CD4-positive, alpha-beta memory T cell (primary cell): ENCODE data around the gene ZCCHC2. TPM values are rescaled to one million over a fixed set of nuclear protein-coding genes. Genes with fewer than 3 reads are reported as not detected.
A peak's percentile ranks its signal among the peaks of the same experiment; 100 is the strongest.

Experiments used
- CTCF ChIA-PET: fragments of 350-600 bp; sonication (Branson Sonifier 250); formaldehyde crosslinking; loops from one replicate; lab custom pipeline; 2021; ENCODE audit warnings: inconsistent platforms; ENCODE audit not compliant: partially characterized antibody; lab: Charles Lee
- POLR2A ChIA-PET: fragments of 350-600 bp; sonication (Branson Sonifier 250); formaldehyde crosslinking; loops from one replicate; lab custom pipeline; 2021; ENCODE audit not compliant: partially characterized antibody; lab: Charles Lee
- DNase-seq, 5 donors: peaks; one replicate each; pipeline versions ENCODE4 v3.0.0 to v3.0.0-alpha.2; 2020 to 2022; ENCODE audit warnings: mixed read lengths in 1 of 5
- H3K27ac ChIP-seq: one replicate; pipeline ENCODE4 v1.7.0; 2013; ENCODE audit warnings: low read depth, low read length
- H3K27me3 ChIP-seq: 2 replicates; pipeline ENCODE4 v1.7.0; 2013; ENCODE audit warnings: mild to moderate bottlenecking, low read length, moderate library complexity; ENCODE audit not compliant: insufficient read depth
- H3K36me3 ChIP-seq: 2 replicates; pipeline ENCODE4 v1.7.0; 2013; ENCODE audit warnings: mild to moderate bottlenecking, low read length, moderate library complexity; ENCODE audit not compliant: insufficient read depth
- H3K4me1 ChIP-seq: 2 replicates; pipeline ENCODE4 v1.7.0; 2013; ENCODE audit warnings: mild to moderate bottlenecking, low read length, moderate library complexity; ENCODE audit not compliant: insufficient read depth
- H3K4me3 ChIP-seq, 2 donors: one replicate each; pipeline ENCODE4 v1.7.0; 2013; ENCODE audit warnings: low read length in 2 of 2, mild to moderate bottlenecking in 1 of 2
- H3K9me3 ChIP-seq, 2 donors: one replicate each; pipeline ENCODE4 v1.7.0; 2013; ENCODE audit warnings: low read length in 2 of 2, control low read depth in 1 of 2; ENCODE audit not compliant: control insufficient read depth in 1 of 2
- H3K27ac Mint-ChIP-seq, 7 donors: one replicate each; pipeline ENCODE4 v1.8.0; 2020 to 2021; ENCODE audit warnings: mixed read lengths in 7 of 7, mild to moderate bottlenecking in 6 of 7, inconsistent platforms in 3 of 7, moderate library complexity in 3 of 7
- H3K27me3 Mint-ChIP-seq, 2 donors: one replicate each; pipeline ENCODE4 v1.8.0; 2020 to 2021; ENCODE audit warnings: mixed read lengths in 2 of 2
- H3K36me3 Mint-ChIP-seq, 2 donors: one replicate each; pipeline ENCODE4 v1.8.0; 2020 to 2021; ENCODE audit warnings: mixed read lengths in 2 of 2, inconsistent platforms in 1 of 2, mild to moderate bottlenecking in 1 of 2
- H3K4me1 Mint-ChIP-seq, 4 donors: one replicate each; pipeline ENCODE4 v1.8.0; 2020 to 2021; ENCODE audit warnings: mixed read lengths in 4 of 4, mild to moderate bottlenecking in 1 of 4
- H3K4me3 Mint-ChIP-seq, 8 donors: one replicate each; pipeline ENCODE4 v1.8.0; 2020 to 2021; ENCODE audit warnings: mixed read lengths in 8 of 8, mild to moderate bottlenecking in 7 of 8, moderate library complexity in 6 of 8, inconsistent platforms in 3 of 8
- H3K9me3 Mint-ChIP-seq, 8 donors: one replicate each; pipeline ENCODE4 v1.8.0; 2020 to 2021; ENCODE audit warnings: mixed read lengths in 8 of 8, mild to moderate bottlenecking in 5 of 8, inconsistent platforms in 3 of 8, moderate library complexity in 1 of 8
- intact Hi-C: fragments of 100-400 bp; cut with micrococcal nuclease; formaldehyde crosslinking; loops from one replicate; pipeline ENCODE4 v1.15.1; 2023
- polyA plus RNA-seq, 2 donors: library from polyadenylated mRNA; unstranded; fragments of 300-500 nt; fragmentation: Illumina TruSeq; gene quantifications; one replicate each; pipeline ENCODE4 v1.2.3, GENCODE V29; 2021
- total RNA-seq, 2 experiments: library from RNA; stranded (reverse); gene quantifications; one replicate each; pipeline ENCODE4 v1.2.3, GENCODE V29; 2021

The ZCCHC2 gene
- total and polyA plus RNA-seq, 4 experiments from 2014 or later = 1.2 to 52.2 (median 27.0) TPM

DNA sequence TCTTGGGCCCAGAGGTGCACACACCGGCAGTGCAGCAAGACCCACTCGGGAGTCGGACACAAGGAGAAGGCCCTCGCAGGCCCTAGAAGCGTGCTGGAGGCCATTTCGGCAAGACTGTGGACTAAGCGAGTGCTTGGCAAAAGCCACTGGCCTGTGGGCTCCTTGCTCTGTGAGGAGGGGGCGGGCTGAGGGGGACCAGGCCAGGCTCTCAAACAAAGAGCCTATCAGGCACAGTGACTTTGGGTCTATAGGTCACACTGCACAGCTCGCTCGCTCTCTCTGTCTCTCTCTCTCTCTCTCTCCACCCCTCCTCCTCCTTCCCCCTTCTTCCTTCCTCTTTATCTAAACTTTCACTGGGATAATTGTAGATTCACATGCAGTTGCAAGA, 23.6 kb upstream of the ZCCHC2 start:
- CTCF ChIA-PET = interaction anchor here (1.5 kb wide), 1 partner anchor 74 kb away, joined by 3 read pairs; no protein-coding TSS in a partner anchor
- H3K9me3 Mint-ChIP-seq = no peaks in the 10 kb centered on the region

DNA sequence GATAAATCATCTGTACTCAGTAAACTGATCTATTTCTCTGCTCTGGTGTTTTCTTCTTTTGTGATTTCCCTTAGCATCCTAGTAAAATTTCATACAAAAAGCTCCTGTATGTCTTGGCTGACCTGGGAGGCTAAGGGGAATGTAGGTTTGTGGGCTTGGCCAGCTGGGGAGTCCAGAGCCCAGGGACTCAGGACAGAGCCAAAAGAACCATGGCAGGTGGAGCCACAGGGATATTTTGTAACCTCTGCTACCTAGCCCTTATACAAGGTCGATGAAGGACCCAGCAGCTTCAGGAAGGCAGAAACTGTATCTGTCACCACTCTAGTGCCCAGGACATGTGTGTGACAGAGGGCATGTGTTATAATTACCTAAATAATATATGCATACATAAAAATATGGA, 22.7 kb upstream of the ZCCHC2 start:
- no peaks in the 10 kb centered on the region for H3K9me3 ChIP-seq
- H3K9me3 Mint-ChIP-seq = no peaks in the 10 kb centered on the region
- no peak overlapping the region for H3K4me3 ChIP-seq
- no peaks in the 10 kb centered on the region for H3K27me3 ChIP-seq
- no peaks in the 10 kb centered on the region for H3K36me3 Mint-ChIP-seq
- no peak overlapping the region for H3K4me3 Mint-ChIP-seq
- ChIA-PET CTCF (no interaction called here), POLR2A (interaction anchor here (2.8 kb wide), 1 partner anchor 23 kb away, joined by 7 read pairs; the partner anchor contains the start of gene ZCCHC2)
- H3K36me3 ChIP-seq = no peaks in the 10 kb centered on the region
- H3K4me1 ChIP-seq = peaks cover 3% of the 10 kb centered on the region
- H3K4me1 Mint-ChIP-seq = peaks cover 0 to 6% (median 1%) of the 10 kb centered on the region in 4 donors
- H3K27ac Mint-ChIP-seq = no peak overlapping the region
- peaks cover 0 to 7% of the 10 kb centered on the region in 2 donors for H3K27me3 Mint-ChIP-seq
- DNase-seq = no peak
- intact Hi-C loops = no loop called here
- no peak overlapping the region for H3K27ac ChIP-seq

More for the DNA sequence above, 23.6 kb upstream of the ZCCHC2 start:
- Mint-ChIP-seq H3K36me3 (no peaks in the 10 kb centered on the region), H3K4me3 (no peak overlapping the region), H3K4me1 (peaks cover 0 to 4% (median 0%) of the 10 kb centered on the region in 4 donors), H3K27ac (no peak overlapping the region), H3K27me3 (peaks cover 4 to 11% of the 10 kb centered on the region in 2 donors)
- intact Hi-C loops = no loop called here
- Histone ChIP-seq H3K4me3 (no peak overlapping the region), H3K9me3 (no peaks in the 10 kb centered on the region), H3K27me3 (no peaks in the 10 kb centered on the region), H3K27ac (no peak overlapping the region), H3K36me3 (no peaks in the 10 kb centered on the region), H3K4me1 (no peaks in the 10 kb centered on the region)
- no peak for DNase-seq
- POLR2A ChIA-PET = interaction anchor here (2.8 kb wide), 1 partner anchor 24 kb away, joined by 7 read pairs; the partner anchor contains the start of gene ZCCHC2

DNA sequence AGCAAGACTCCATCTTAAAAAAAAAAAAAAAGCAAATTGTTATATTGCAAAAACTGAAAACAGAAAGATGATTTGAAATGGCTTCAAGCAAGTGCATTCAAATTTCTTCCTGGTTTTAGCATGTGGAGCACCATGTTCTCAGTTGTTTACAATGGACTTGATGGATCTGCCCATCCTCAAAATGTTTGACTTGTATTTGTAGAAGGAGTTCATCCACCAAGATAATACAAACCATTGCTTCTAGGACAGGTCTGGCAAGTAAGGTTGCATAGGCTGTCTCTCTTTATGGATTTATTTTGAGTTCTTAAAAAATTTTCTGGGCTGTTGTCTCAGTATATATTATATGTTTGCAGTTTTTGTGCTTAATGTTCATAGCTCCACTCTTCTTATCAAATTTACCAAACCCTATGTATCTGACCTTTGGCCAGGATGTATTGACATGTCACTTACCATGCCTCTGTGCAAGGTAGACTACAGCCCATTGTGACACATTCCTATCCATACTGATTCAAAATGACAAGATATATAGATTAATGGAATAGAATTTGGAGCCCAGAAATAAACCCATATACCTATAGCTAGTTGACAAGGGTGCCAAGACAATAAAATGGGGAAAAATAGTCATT, 21.7 kb upstream of the ZCCHC2 start:
- ChIA-PET CTCF (no interaction called here), POLR2A (interaction anchor here (2.8 kb wide), 1 partner anchor 22 kb away, joined by 7 read pairs; the partner anchor contains the start of gene ZCCHC2)
- Mint-ChIP-seq H3K4me1 (peaks cover 5 to 15% (median 9%) of the 10 kb centered on the region in 4 donors), H3K9me3 (no peaks in the 10 kb centered on the region), H3K36me3 (peaks cover 0 to 2% of the 10 kb centered on the region in 2 donors), H3K27me3 (peaks cover 0 to 4% of the 10 kb centered on the region in 2 donors), H3K4me3 (no peak overlapping the region), H3K27ac (no peak overlapping the region)
- peaks cover 12% of the 10 kb centered on the region for H3K4me1 ChIP-seq
- H3K27me3 ChIP-seq = no peaks in the 10 kb centered on the region
- DNase-seq = no peak
- H3K4me3 ChIP-seq = no peak overlapping the region
- H3K36me3 ChIP-seq = no peaks in the 10 kb centered on the region
- H3K9me3 ChIP-seq = no peaks in the 10 kb centered on the region
- H3K27ac ChIP-seq = no peak overlapping the region
- intact Hi-C loops = no loop called here

DNA sequence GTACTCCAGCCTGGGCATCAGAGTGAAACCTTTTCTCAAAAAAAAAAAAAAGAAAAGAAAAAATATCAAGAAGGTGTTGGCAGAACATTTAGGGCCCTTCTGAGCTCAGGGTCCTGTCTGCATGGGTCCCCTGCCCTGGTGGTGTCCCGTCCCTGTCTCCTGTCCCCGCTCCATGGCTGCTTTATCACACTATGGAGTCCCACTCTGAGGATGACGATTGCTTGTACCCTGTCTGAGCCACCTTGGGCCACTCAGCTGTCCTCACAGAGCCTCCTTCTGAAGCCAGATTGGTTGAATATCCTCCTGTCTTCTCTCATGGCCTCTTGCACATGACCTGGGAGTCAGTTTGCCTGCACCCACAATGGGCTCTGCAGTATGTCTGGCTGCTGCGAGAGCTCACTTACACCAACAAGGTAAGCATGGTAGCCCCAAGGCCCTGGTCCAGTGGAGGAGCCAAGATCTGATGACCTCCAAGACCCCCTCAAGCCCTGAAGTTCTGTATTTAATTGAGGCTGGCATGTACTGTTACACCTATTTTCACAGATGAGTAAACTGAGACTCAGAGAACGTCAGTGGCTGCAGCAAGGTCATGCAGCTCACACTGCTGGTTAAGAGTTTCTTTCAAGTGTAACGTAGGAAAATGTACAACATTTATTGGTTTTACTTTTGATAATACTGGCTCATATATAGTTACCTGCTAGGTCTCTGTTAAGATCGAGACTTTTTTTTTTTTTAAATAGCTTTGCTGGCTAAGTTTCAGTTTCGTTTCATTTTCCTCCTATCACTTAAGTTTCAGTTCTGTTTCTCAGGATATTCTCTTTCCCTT, 16.9 kb upstream of the ZCCHC2 start:
- H3K27ac ChIP-seq = peak overlapping the region; percentile 72
- intact Hi-C loops = loop anchor here (1.0 kb wide), 1 partner anchor 16 kb away; no protein-coding TSS in a partner anchor
- POLR2A ChIA-PET = interaction anchor here (1.2 to 6.2 kb wide), 5 partner anchors 9 to 209 kb away, joined by 4 to 64 read pairs (median 11); partner anchors contain the start of genes PHLPP1 and ZCCHC2
- peak overlapping the region; percentile 90 to 98 (median 94) for H3K27ac Mint-ChIP-seq
- H3K36me3 ChIP-seq = no peaks in the 10 kb centered on the region
- no peaks in the 10 kb centered on the region for H3K27me3 Mint-ChIP-seq
- H3K4me3 ChIP-seq = peak overlapping the region; percentile 56 to 91
- peak overlapping the region; percentile 85 to 95 (median 90) for H3K4me3 Mint-ChIP-seq
- H3K27me3 ChIP-seq = no peaks in the 10 kb centered on the region
- H3K36me3 Mint-ChIP-seq = peaks cover 0 to 7% of the 10 kb centered on the region in 2 donors
- peaks cover 16% of the 10 kb centered on the region for H3K4me1 ChIP-seq
- CTCF ChIA-PET = interaction anchor here (1.0 to 2.2 kb wide), 7 partner anchors 16 to 80 kb away, joined by 3 to 10 read pairs (median 4); partner anchors contain the start of gene ZCCHC2
- peak in 4 of 5 donors; percentile 38 to 48 (median 42) for DNase-seq
- H3K9me3 Mint-ChIP-seq = peaks cover 0 to 9% (median 4%) of the 10 kb centered on the region in 8 donors
- no peaks in the 10 kb centered on the region for H3K9me3 ChIP-seq
- peaks cover 11 to 23% (median 17%) of the 10 kb centered on the region in 4 donors for H3K4me1 Mint-ChIP-seq

DNA sequence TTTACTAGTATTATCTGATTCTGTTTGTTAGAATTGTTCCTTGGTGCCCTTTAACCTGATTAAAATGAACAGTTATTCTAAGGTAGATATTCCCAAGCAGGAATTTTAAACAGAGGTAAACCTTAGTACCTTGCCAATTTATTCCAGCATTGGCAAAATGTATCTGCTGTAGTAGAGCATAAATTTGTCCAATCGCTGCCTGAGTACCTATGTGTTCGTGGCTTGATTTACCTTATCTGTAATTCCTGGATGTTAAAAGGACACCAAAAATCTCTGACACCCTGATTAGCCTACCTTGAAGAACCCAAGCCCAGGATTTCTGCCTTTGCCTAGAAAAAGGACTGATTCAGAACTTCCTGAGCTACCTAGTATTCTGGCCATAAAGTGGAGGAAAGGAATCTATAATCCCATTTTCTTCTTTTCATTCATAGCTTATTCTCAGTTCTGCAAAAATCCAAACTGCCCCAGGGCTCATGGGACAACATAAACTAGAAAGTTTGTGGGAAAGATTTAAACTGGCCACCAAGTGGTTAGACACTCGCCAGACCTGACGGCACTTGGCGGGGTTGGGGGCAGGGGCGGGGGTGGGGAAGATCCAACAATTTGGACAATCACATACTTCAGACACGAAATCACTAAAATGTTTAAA, 16.2 kb upstream of the ZCCHC2 start:
- H3K27ac ChIP-seq = peak overlapping the region; percentile 72
- Mint-ChIP-seq H3K4me3 (peak overlapping the region; percentile 85 to 95 (median 90)), H3K27ac (peak overlapping the region; percentile 90 to 98 (median 94)), H3K4me1 (peaks cover 11 to 23% (median 17%) of the 10 kb centered on the region in 4 donors), H3K9me3 (peaks cover 0 to 15% (median 8%) of the 10 kb centered on the region in 8 donors), H3K36me3 (peaks cover 0 to 9% of the 10 kb centered on the region in 2 donors), H3K27me3 (no peaks in the 10 kb centered on the region)
- no peak for DNase-seq
- intact Hi-C loops = loop anchor here (1.0 kb wide), 1 partner anchor 16 kb away; no protein-coding TSS in a partner anchor
- H3K4me1 ChIP-seq = peaks cover 16% of the 10 kb centered on the region
- POLR2A ChIA-PET = interaction anchor here (1.2 to 6.2 kb wide), 5 partner anchors 10 to 209 kb away, joined by 4 to 64 read pairs (median 11); partner anchors contain the start of genes PHLPP1 and ZCCHC2
- H3K27me3 ChIP-seq = no peaks in the 10 kb centered on the region
- no peaks in the 10 kb centered on the region for H3K36me3 ChIP-seq
- H3K4me3 ChIP-seq = peak overlapping the region; percentile 56 to 91
- no peaks in the 10 kb centered on the region for H3K9me3 ChIP-seq
- CTCF ChIA-PET = interaction anchor here (1.0 to 1.9 kb wide), 5 partner anchors 16 to 81 kb away, joined by 3 to 7 read pairs (median 4); partner anchors contain the start of gene ZCCHC2

DNA sequence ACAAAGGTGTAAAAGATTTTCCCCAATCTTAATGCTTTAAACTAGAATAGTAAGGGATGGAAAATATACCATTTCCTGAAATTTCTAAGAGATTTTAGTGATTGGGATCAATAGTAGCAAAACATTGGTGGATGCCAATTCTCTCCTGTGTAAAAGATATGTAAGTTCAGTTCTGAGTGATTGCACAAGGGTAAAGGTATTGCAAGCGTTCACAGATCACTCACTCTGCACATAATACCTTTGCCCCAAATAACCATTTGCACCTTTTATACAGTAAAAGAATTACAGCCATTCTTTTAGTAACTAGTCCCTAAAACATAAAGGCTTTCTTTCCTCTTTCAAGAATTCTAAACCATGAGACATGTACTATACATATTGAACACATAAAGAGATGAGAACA, 13.0 kb upstream of the ZCCHC2 start:
- Histone ChIP-seq H3K36me3 (no peaks in the 10 kb centered on the region), H3K27ac (no peak overlapping the region), H3K27me3 (no peaks in the 10 kb centered on the region), H3K9me3 (peaks cover 0 to 4% of the 10 kb centered on the region in 2 donors), H3K4me3 (no peak overlapping the region), H3K4me1 (peaks cover 16% of the 10 kb centered on the region)
- no peak for DNase-seq
- H3K27me3 Mint-ChIP-seq = no peaks in the 10 kb centered on the region
- no peak overlapping the region for H3K4me3 Mint-ChIP-seq
- POLR2A ChIA-PET = interaction anchor here (6.2 kb wide), 1 partner anchor 11 kb away, joined by 64 read pairs; the partner anchor contains the start of gene ZCCHC2
- CTCF ChIA-PET = no interaction called here
- H3K9me3 Mint-ChIP-seq = peaks cover 0 to 46% (median 38%) of the 10 kb centered on the region in 8 donors
- peaks cover 23 to 25% of the 10 kb centered on the region in 2 donors for H3K36me3 Mint-ChIP-seq
- intact Hi-C loops = no loop called here
- no peak overlapping the region for H3K27ac Mint-ChIP-seq
- H3K4me1 Mint-ChIP-seq = peaks cover 11 to 19% (median 17%) of the 10 kb centered on the region in 4 donors
